ENCODE data around the gene PRKCB.

Gene PRKCB

DNA sequence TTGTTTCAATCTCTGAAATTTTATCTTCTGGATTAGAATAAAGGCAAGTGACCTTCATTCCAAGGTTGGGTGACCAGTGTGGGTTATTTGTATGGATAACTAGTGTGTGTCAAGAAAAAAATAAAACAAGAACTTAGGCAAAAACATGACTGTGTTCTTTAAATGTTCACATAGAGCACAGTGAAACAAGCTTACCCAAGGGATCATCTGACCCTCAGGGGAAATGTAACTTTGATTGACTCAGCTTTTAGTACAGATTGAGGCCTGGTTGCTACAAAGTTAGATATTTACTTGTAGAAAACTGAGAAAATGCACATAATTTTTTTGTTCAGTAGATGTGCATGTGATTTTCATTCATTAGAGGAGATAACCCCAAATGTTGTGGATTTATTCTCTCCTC, 427.0 kb downstream of the PRKCB start:
- no peak for DNase-seq

All from hematopoietic multipotent progenitor cell treated with erythropoietin and hydrocortisone succinate and interleukin-3 and kit ligand, for 8 days (in vitro differentiated cells).